ENCODE data around the gene USP7.

- TF ChIP-seq, protein P1, sequence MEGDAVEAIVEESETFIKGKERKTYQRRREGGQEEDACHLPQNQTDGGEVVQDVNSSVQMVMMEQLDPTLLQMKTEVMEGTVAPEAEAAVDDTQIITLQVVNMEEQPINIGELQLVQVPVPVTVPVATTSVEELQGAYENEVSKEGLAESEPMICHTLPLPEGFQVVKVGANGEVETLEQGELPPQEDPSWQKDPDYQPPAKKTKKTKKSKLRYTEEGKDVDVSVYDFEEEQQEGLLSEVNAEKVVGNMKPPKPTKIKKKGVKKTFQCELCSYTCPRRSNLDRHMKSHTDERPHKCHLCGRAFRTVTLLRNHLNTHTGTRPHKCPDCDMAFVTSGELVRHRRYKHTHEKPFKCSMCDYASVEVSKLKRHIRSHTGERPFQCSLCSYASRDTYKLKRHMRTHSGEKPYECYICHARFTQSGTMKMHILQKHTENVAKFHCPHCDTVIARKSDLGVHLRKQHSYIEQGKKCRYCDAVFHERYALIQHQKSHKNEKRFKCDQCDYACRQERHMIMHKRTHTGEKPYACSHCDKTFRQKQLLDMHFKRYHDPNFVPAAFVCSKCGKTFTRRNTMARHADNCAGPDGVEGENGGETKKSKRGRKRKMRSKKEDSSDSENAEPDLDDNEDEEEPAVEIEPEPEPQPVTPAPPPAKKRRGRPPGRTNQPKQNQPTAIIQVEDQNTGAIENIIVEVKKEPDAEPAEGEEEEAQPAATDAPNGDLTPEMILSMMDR (conservative IDR thresholded peaks at IDR 0.05; ENCODE audit: low read length), result no peak
- TF ChIP-seq EZH2phosphoT487 (IDR thresholded peaks at IDR 0.05; ENCODE audit: borderline replicate concordance, low read depth, low read length), result no peak
These were observed 22.4 kb upstream of the USP7 start for GRCh38 chr16:8986111-8986510.

Measured in OCI-LY7 (cell line).